Natural killer cell treated with Interleukin-12 subunit alpha and Interleukin-12 subunit beta and Interleukin-15 and Interleukin-18, amount 100 ng/mL, for 72 hours (primary cell): ENCODE results near the gene CEP95. TPM values are rescaled to one million over a fixed set of nuclear protein-coding genes. Genes with fewer than 3 reads are reported as not detected.

Experiments
- ATAC-seq, 2 donors: fragments of 150-1000 bp; cut with Tn5 transposase in 1 of 2; sonication (Bioruptor Pico), chemical (Tn5 transposase) in 1 of 2; 2 replicates each; pipeline ENCODE4 v1.10.0; 2021
- DNase-seq: peaks from one replicate; pipeline ENCODE4 v3.0.0; 2022; ENCODE audit warnings: low spot score
- H3K27ac Mint-ChIP-seq, 2 donors: 1 replicate in 1 of 2; 2 replicates in 1 of 2; pipeline ENCODE4 v1.8.0; 2022; ENCODE audit warnings: mixed read lengths in 2 of 2, mild to moderate bottlenecking in 1 of 2, moderate library complexity in 1 of 2
- H3K27me3 Mint-ChIP-seq, 2 donors: 1 replicate in 1 of 2; 2 replicates in 1 of 2; pipeline ENCODE4 v1.8.0; 2022; ENCODE audit warnings: mixed read lengths in 2 of 2
- H3K36me3 Mint-ChIP-seq: one replicate; pipeline ENCODE4 v1.8.0; 2022; ENCODE audit warnings: mixed read lengths
- H3K4me1 Mint-ChIP-seq, 2 donors: 1 replicate in 1 of 2; 2 replicates in 1 of 2; pipeline ENCODE4 v1.8.0; 2022; ENCODE audit warnings: low read depth in 2 of 2, mixed read lengths in 2 of 2, mild to moderate bottlenecking in 1 of 2
- H3K4me3 Mint-ChIP-seq: one replicate; pipeline ENCODE4 v1.8.0; 2022; ENCODE audit warnings: mixed read lengths
- H3K9me3 Mint-ChIP-seq: 2 replicates; pipeline ENCODE4 v1.8.0; 2022; ENCODE audit warnings: mixed read lengths
- total RNA-seq, 2 donors: library from RNA; stranded (reverse); gene quantifications; one replicate each; pipeline ENCODE4 v1.2.3, GENCODE V29; 2022

Gene CEP95
- total RNA-seq, 2 donors from 2014 or later: 47.7 to 74.3 TPM

GRCh38 chr17:64509179-64509578 is 2.4 kb downstream of the CEP95 start:
- Mint-ChIP-seq H3K4me1 (peaks cover 36 to 41% of the 10 kb centered on the region in 2 donors), H3K27me3 (no peaks in the 10 kb centered on the region), H3K36me3 (peaks cover 29% of the 10 kb centered on the region), H3K9me3 (no peaks in the 10 kb centered on the region), H3K27ac (no peak overlapping the region), H3K4me3 (peak overlapping the region; percentile 57)
- no peak for DNase-seq
- no peak for ATAC-seq

- Mint-ChIP-seq H3K4me3 (no peak overlapping the region), H3K36me3 (peaks cover 13% of the 10 kb centered on the region), H3K27me3 (no peaks in the 10 kb centered on the region), H3K9me3 (no peaks in the 10 kb centered on the region), H3K27ac (no peak overlapping the region), H3K4me1 (peaks cover under 1 to 8% of the 10 kb centered on the region in 2 donors)
- DNase-seq (no peak), ATAC-seq (peak in 1 of 2 donors; percentile 20)
Observed at GRCh38 chr17:64515419-64515818, 8.6 kb downstream of the CEP95 start.

GRCh38 chr17:64515829-64516228 is 9.1 kb downstream of the CEP95 start:
- Mint-ChIP-seq H3K27ac (no peak overlapping the region), H3K4me1 (peaks cover 0 to 8% of the 10 kb centered on the region in 2 donors), H3K36me3 (peaks cover 9% of the 10 kb centered on the region), H3K4me3 (no peak overlapping the region), H3K27me3 (no peaks in the 10 kb centered on the region), H3K9me3 (no peaks in the 10 kb centered on the region)
- ATAC-seq (peak in 1 of 2 donors; percentile 36), DNase-seq (no peak)

- DNase-seq (no peak), ATAC-seq (no peak)
- H3K36me3 Mint-ChIP-seq: peaks cover 18% of the 10 kb centered on the region
- no peak overlapping the region for H3K27ac Mint-ChIP-seq
- H3K4me3 Mint-ChIP-seq: no peak overlapping the region
- H3K9me3 Mint-ChIP-seq: no peaks in the 10 kb centered on the region
- no peaks in the 10 kb centered on the region for H3K27me3 Mint-ChIP-seq
- H3K4me1 Mint-ChIP-seq: peaks cover 0 to 5% of the 10 kb centered on the region in 2 donors
Observed at GRCh38 chr17:64519601-64520000, 12.8 kb downstream of the CEP95 start.

GRCh38 chr17:64520359-64520758 is 13.6 kb downstream of the CEP95 start:
- Mint-ChIP-seq H3K27me3 (no peaks in the 10 kb centered on the region), H3K4me1 (peaks cover 0 to 5% of the 10 kb centered on the region in 2 donors), H3K27ac (no peak overlapping the region), H3K36me3 (peaks cover 18% of the 10 kb centered on the region), H3K9me3 (no peaks in the 10 kb centered on the region), H3K4me3 (no peak overlapping the region)
- DNase-seq (no peak), ATAC-seq (no peak)

- DNase-seq: no peak
- H3K36me3 Mint-ChIP-seq: peaks cover 53% of the 10 kb centered on the region
Observed at GRCh38 chr17:64527914-64528313, 21.1 kb downstream of the CEP95 start.

GRCh38 chr17:64529221-64529620 is 22.4 kb downstream of the CEP95 start:
- ATAC-seq: no peak
- Mint-ChIP-seq H3K36me3 (peaks cover 47% of the 10 kb centered on the region), H3K4me1 (no peaks in the 10 kb centered on the region), H3K27ac (no peak overlapping the region), H3K27me3 (no peaks in the 10 kb centered on the region), H3K9me3 (no peaks in the 10 kb centered on the region), H3K4me3 (no peak overlapping the region)
- DNase-seq: no peak

More at GRCh38 chr17:64527914-64528313, 21.1 kb downstream of the CEP95 start:
- no peaks in the 10 kb centered on the region for H3K9me3 Mint-ChIP-seq
- no peak overlapping the region for H3K4me3 Mint-ChIP-seq
- H3K27ac Mint-ChIP-seq: no peak overlapping the region
- H3K4me1 Mint-ChIP-seq: no peaks in the 10 kb centered on the region
- no peak for ATAC-seq
- H3K27me3 Mint-ChIP-seq: no peaks in the 10 kb centered on the region

GRCh38 chr17:64531955-64532371 is 25.2 kb downstream of the CEP95 start:
- no peaks in the 10 kb centered on the region for H3K9me3 Mint-ChIP-seq
- H3K4me3 Mint-ChIP-seq: no peak overlapping the region
- peaks cover 40% of the 10 kb centered on the region for H3K36me3 Mint-ChIP-seq
- ATAC-seq: no peak
- no peaks in the 10 kb centered on the region for H3K4me1 Mint-ChIP-seq
- H3K27ac Mint-ChIP-seq: no peak overlapping the region
- no peak for DNase-seq
- no peaks in the 10 kb centered on the region for H3K27me3 Mint-ChIP-seq

GRCh38 chr17:64532409-64532808 is 25.6 kb downstream of the CEP95 start:
- ATAC-seq (no peak), DNase-seq (no peak)
- Mint-ChIP-seq H3K27ac (peak overlapping the region in 1 of 2 donors; percentile 27), H3K4me1 (no peaks in the 10 kb centered on the region), H3K27me3 (no peaks in the 10 kb centered on the region), H3K36me3 (peaks cover 41% of the 10 kb centered on the region), H3K9me3 (no peaks in the 10 kb centered on the region), H3K4me3 (no peak overlapping the region)

- ATAC-seq: no peak
- Mint-ChIP-seq H3K27ac (peak overlapping the region; percentile 27 to 64), H3K9me3 (no peaks in the 10 kb centered on the region)
Observed at GRCh38 chr17:64533784-64534183, 27.0 kb downstream of the CEP95 start.

GRCh38 chr17:64534187-64534586 is 27.4 kb downstream of the CEP95 start:
- peaks cover 32% of the 10 kb centered on the region for H3K36me3 Mint-ChIP-seq

More at GRCh38 chr17:64533784-64534183, 27.0 kb downstream of the CEP95 start:
- peaks cover 36% of the 10 kb centered on the region for H3K36me3 Mint-ChIP-seq
- H3K4me1 Mint-ChIP-seq: peaks cover under 1 to 4% of the 10 kb centered on the region in 2 donors
- H3K27me3 Mint-ChIP-seq: no peaks in the 10 kb centered on the region
- no peak overlapping the region for H3K4me3 Mint-ChIP-seq
- no peak for DNase-seq

GRCh38 chr17:64535357-64535756 is 28.6 kb downstream of the CEP95 start:
- DNase-seq (no peak), ATAC-seq (no peak)
- Mint-ChIP-seq H3K4me3 (no peak overlapping the region), H3K36me3 (peaks cover 25% of the 10 kb centered on the region), H3K27ac (no peak overlapping the region), H3K4me1 (peaks cover 3 to 4% of the 10 kb centered on the region in 2 donors), H3K27me3 (no peaks in the 10 kb centered on the region), H3K9me3 (no peaks in the 10 kb centered on the region)

More at GRCh38 chr17:64534187-64534586, 27.4 kb downstream of the CEP95 start:
- Mint-ChIP-seq H3K27me3 (no peaks in the 10 kb centered on the region), H3K4me1 (peaks cover 3 to 4% of the 10 kb centered on the region in 2 donors), H3K27ac (peak overlapping the region; percentile 12 to 64), H3K4me3 (no peak overlapping the region), H3K9me3 (no peaks in the 10 kb centered on the region)
- DNase-seq (no peak), ATAC-seq (no peak)

- H3K4me3 Mint-ChIP-seq: no peak overlapping the region
- H3K36me3 Mint-ChIP-seq: peaks cover 17% of the 10 kb centered on the region
- H3K27me3 Mint-ChIP-seq: no peaks in the 10 kb centered on the region
- peak overlapping the region in 1 of 2 donors; percentile 13 for H3K27ac Mint-ChIP-seq
- ATAC-seq: no peak
- no peak for DNase-seq
- H3K4me1 Mint-ChIP-seq: peaks cover 3 to 4% of the 10 kb centered on the region in 2 donors
- H3K9me3 Mint-ChIP-seq: no peaks in the 10 kb centered on the region
Observed at GRCh38 chr17:64536913-64537312, 30.1 kb downstream of the CEP95 start.

GRCh38 chr17:64537488-64537887 is 30.7 kb downstream of the CEP95 start:
- H3K4me1 Mint-ChIP-seq: peaks cover 3 to 4% of the 10 kb centered on the region in 2 donors
- peaks cover 17% of the 10 kb centered on the region for H3K36me3 Mint-ChIP-seq
- no peak for ATAC-seq

More at GRCh38 chr17:64537488-64537887, 30.7 kb downstream of the CEP95 start:
- Mint-ChIP-seq H3K27me3 (no peaks in the 10 kb centered on the region), H3K9me3 (no peaks in the 10 kb centered on the region), H3K4me3 (no peak overlapping the region), H3K27ac (peak overlapping the region in 1 of 2 donors; percentile 13)
- no peak for DNase-seq
